ENCODE data around the gene COPS6.

COPS6 gene

GRCh38 chr7:100102950-100103840 is 14.4 kb downstream of the COPS6 start:
- DNase-seq, result no peak

DNA sequence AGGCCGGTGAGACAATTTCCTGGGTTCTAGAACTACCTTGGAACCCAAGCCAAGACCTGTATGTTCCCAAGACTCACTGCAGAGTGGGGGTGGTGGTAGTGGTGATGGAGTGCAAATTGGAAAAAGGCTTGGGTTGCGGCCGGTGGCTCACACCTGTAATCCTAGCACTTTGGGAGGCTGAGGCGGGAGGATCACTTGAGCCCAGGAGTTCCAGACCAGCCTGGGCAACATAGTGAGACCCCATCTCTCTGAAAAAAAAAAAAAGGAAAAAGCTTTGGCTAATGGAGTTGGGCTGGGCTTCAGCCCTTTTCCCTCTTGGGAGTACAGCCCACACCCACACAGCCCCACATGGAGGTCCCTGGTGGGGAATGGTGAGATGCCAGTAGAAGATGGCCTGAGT is 16.8 kb downstream of the COPS6 start:
- no peak for DNase-seq

- no peak for DNase-seq
Observed at GRCh38 chr7:100106633-100107032, 17.9 kb downstream of the COPS6 start.

DNA sequence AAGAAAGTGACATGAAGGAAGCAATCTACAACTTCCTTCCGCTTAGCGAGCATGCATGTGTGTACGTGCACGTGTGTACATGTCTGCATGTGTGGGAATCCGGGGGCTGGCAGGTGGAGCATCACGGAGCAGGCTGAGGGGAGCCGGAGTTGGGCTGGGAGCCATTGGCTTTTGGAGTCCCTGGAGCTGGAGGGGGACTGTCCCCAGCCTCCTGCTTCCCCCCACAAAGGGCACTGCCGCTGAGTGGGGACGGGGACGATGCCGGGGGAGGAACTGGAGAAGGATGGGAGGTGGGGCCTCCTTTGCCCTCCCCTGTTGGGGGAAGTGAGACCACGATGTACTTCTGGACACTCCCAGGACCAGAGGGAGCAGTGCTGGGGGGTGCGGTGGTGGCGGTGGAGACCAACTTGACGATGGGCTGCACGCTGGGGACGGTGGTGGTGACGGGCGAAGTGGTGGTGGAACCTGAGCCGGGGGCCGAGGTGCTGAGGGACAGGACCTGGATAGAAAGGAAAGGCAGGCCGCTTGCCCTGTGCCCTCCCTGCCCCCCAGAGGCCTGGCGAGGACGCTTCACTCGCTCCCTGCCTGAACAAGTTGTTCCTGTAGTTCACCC is 18.5 kb downstream of the COPS6 start:
- DNase-seq, result no peak

- no peak for DNase-seq
Observed at GRCh38 chr7:100107890-100108289, 19.1 kb downstream of the COPS6 start.

DNA sequence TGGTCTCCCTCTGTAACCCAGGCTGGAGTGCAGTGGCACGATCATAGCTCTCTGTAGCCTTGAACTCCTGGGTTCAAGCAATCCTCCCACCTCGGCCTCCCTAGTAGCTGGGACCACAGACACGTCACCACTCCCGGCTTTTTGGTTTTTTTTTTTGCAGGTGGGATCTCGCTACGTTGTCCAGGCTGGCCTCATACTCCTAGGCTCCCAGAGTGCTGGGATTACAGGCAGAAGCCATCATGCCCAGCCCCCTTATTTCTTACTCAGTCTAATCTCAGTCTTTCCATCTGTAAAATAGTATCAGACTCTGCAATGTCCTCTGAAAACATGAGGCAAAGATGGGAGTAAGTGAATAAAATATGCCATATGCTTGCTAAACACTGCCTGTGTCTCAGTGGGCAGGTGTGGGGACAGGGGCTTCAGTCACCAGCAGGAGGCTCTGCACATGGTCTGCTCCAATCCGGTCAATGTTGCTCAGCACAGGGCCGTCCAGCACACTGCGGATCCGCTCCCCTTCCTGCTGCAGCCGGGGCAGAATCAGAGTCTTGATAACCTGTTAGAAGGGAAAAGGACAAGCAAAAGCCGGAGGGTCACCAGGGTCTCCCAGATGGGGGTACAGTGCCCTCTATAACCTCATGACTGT is 20.9 kb downstream of the COPS6 start:
- DNase-seq, result no peak

- no peak for DNase-seq
Observed at GRCh38 chr7:100111156-100111555, 22.4 kb downstream of the COPS6 start.

- no peak for DNase-seq
Observed at GRCh38 chr7:100111914-100112313, 23.1 kb downstream of the COPS6 start.

DNA sequence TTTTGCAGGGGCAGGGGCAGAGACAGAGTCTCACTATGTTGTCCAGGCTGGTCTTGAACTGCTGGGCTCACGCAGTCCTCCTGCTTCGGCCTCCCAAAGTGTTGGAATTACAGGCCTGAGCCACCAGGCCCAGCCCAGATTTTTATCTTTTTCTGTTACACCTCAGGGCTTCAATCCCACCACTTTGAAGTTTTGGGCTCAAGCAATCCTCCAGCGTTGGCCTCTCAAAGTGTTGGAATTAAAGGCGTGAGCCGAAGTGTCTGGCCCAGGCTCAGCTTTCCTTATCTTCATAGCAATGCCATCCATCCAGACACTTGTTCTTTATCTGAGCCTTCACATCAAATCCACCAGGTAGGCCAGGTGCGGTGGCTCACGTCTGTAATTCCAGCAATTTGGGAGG is 26.3 kb downstream of the COPS6 start:
- no peak for DNase-seq

DNA sequence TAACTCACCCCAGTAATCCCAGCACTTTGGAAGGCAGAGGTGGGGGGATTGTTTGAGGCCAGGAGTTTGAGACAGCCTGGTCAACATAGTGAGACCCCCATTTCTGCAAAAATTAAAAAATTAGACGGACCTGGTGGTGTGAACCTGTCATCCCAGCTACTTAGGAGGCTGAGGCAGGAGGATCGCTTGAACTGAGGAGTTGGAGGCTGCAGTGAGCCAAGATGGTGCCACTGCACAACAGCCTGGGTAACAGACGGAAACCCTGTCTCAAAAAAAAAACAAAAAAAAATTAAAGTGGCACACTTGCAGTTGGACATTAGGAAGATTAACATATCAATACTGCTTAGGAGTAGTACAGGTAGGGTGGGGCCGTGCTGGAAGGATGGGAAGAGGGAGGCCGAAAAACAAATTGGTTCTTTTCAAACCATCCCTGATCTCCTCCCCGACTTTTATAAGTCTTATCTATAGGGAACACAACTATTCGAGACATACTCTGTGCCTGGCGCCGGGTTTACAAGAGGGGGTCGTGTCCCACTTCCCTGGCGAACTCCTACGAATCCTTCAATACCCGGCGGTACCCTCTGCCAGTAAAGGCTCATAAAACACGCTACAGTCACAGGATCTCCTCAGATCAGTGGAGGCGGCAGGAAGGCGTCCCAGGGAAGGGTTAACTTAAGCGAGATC is 29.8 kb downstream of the COPS6 start:
- DNase-seq, result no peak

GRCh38 chr7:100119072-100119969 is 30.6 kb downstream of the COPS6 start, which contains the start of the genes CNPY4 and TAF6:
TSS of gene CNPY4 (plus strand) at chr7:100119634. CDS start at chr7:100119745, 111 bp downstream.
TSS of gene TAF6 (minus strand) at chr7:100119358. CDS start at chr7:100114209, 5,149 bp downstream.
- peak; percentile 98 for DNase-seq

DNA sequence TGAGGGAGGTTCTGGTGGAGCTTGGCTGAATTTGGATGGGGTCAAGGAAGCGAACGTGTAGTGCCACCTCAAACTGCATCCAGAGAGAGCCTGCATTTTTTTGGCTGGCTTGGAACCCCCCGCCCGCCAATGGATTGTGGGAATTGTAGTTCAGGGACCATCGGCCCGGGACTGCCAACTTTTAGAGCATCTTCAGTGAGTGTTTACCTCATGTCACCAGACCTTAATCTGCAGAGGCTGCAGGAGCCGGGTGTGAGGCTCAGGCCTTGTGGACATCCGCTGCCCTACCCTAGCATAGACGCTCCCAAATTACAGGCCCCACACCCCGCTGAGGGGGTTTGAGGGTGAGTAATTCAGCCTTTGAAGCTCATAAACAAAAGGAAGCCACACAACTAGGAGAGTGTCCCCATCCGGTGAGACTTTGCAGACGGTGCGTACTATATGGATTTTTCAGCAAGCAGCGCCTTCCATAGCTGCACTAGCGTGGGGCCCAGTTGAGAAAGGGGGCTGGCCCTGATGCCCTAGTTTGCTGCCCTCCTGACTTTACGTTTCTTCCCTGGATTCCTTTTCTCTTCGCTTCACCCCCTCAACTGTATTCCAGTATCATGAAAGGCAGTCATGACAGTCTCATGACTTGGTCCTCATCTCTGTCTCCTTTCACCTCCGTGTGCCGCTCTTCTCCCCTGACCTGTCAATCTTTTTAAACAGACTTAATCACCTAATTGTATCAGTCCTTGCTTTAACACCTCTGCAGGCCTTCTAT is 31.4 kb downstream of the COPS6 start:
- peak; percentile 31 for DNase-seq

GRCh38 chr7:100120733-100121036 is 31.9 kb downstream of the COPS6 start:
- DNase-seq, result no peak

DNA sequence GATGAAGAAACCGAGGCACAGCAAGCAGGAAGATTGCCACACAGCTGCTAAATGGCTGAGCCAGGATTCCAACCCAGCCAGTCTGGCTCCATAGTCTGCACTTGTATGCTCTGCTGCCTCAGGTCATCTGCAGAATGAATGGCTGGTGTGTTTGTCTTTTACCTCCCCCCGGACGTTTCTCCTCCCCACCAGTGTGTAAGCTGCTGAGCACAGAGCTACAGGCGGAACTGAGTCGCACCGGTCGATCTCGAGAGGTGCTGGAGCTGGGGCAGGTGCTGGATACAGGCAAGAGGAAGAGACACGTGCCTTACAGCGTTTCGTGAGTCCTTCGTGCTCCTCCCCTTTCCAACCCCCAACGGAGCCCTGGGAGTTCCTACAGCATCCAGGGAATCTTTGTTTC is 33.3 kb downstream of the COPS6 start:
- DNase-seq, result peak; percentile 90

GRCh38 chr7:100122568-100122967 is 33.8 kb downstream of the COPS6 start:
- DNase-seq, result no peak

DNA sequence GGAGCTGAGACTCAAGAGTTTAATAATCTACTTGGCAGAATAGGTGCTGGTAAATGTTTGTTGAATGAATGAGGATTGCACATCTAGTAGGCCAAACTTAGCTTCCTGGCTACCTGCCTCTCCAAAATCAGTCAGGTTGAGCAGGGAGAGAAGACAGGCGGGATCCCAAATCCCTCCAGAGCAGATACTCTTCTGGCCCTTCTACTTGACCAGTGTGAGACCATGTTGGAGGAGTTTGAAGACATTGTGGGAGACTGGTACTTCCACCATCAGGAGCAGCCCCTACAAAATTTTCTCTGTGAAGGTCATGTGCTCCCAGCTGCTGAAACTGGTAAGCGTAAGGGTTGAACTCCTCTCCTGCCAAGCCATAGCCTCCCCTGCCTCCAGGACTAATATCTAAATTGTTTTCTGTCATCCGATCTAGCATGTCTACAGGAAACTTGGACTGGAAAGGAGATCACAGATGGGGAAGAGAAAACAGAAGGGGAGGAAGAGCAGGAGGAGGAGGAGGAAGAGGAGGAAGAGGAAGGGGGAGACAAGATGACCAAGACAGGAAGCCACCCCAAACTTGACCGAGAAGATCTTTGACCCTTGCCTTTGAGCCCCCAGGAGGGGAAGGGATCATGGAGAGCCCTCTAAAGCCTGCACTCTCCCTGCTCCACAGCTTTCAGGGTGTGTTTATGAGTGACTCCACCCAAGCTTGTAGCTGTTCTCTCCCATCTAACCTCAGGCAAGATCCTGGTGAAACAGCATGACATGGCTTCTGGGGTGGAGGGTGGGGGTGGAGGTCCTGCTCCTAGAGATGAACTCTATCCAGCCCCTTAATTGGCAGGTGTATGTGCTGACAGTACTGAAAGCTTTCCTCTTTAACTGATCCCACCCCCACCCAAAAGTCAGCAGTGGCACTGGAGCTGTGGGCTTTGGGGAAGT is 35.8 kb downstream of the COPS6 start:
- DNase-seq, result no peak

GRCh38 chr7:100126239-100126930 is 37.6 kb downstream of the COPS6 start:
- DNase-seq, result no peak

DNA sequence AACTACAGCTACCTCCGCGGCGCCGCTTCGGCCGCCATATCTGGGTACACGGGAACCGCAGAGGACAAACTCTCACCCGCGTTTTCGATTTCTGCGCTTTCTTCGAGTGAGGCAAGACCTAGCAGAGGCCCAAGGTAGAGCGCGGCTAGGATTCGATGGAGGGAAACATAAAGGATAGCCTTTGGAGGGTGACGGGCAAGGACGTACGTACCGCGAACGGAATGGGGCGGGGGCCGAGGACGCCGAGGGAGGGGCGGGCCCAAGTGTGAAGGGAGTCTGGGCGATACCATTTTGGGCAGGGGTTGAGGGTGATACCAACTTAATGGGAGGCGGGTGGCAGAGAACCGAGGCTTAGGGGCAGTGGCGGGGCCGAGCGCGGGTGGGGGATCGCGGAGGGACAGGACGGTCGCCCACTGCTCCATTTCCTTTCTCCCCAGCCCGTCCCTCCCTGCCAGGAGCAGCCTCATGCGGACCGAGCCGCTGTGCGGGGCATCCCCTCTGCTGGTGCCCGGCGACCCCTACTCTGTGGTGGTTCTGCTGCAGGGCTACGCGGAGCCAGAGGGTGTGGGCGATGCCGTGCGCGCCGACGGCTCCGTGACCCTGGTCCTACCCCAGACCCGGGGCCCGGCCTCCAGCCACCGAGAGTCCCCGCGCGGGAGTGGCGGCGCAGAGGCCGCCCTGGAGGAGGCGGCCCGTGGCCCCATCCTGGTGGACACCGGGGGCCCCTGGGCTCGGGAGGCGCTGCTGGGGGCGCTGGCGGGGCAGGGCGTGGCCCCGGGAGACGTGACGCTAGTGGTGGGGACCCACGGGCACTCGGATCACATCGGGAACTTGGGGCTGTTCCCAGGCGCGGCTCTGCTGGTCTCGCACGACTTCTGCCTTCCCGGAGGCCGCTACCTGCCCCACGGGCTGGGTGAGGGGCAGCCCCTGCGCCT is 38.4 kb downstream of the COPS6 start, which contains the start of gene MBLAC1:
Gene MBLAC1, plus strand, starts transcription at position 37 of the 935 bp plus-strand sequence. Its CDS starts 429 bp downstream, at position 466.
- DNase-seq, result peak; percentile 83

Data from NCI-H2107 (cell line).